WTC11 (cell line): ENCODE measurements around the gene CYP4A22. TPM values are rescaled to one million over a fixed set of nuclear protein-coding genes. Genes with fewer than 3 reads are reported as not detected.

Experiments
- ATAC-seq: fragments of 200-7000 bp; cut with Tn5 transposase; 2 replicates; pipeline ENCODE4 v1.10.0; 2021; ENCODE audit warnings: mild to moderate bottlenecking, moderate library complexity
- CTCF ChIA-PET: fragments of 300-600 bp; sonication (Branson Sonifier 250); formaldehyde crosslinking; loops from one replicate; lab custom pipeline; 2021; ENCODE audit warnings: antibody characterized with exemption; lab: Charles Lee
- POLR2A ChIA-PET: fragments of 350-600 bp; sonication (Branson Sonifier 250); formaldehyde crosslinking; loops from one replicate; lab custom pipeline; 2021; ENCODE audit warnings: antibody characterized with exemption; lab: Charles Lee
- DNase-seq: peaks from one replicate; pipeline ENCODE4 v3.0.0; 2021; ENCODE audit warnings: low spot score
- H3K27ac Mint-ChIP-seq: 2 replicates; pipeline ENCODE4 v1.8.0; 2021; ENCODE audit warnings: mixed read lengths
- H3K27me3 Mint-ChIP-seq: 2 replicates; pipeline ENCODE4 v1.8.0; 2021; ENCODE audit warnings: low read depth, mild to moderate bottlenecking, moderate library complexity, mixed read lengths
- H3K36me3 Mint-ChIP-seq: 2 replicates; pipeline ENCODE4 v1.8.0; 2021; ENCODE audit warnings: mixed read lengths
- H3K4me1 Mint-ChIP-seq: 2 replicates; pipeline ENCODE4 v1.8.0; 2022; ENCODE audit warnings: mixed read lengths
- H3K4me3 Mint-ChIP-seq: 2 replicates; pipeline ENCODE4 v1.8.0; 2021; ENCODE audit warnings: mild to moderate bottlenecking, moderate library complexity, mixed read lengths
- H3K9me3 Mint-ChIP-seq: 2 replicates; pipeline ENCODE4 v1.8.0; 2021; ENCODE audit warnings: mixed read lengths
- CBFB ChIP-seq: sonication (generic); formaldehyde crosslinking; IDR thresholded peaks from 2 replicates; pipeline ENCODE4 v1.8.1; 2022; ENCODE audit warnings: mild to moderate bottlenecking, low read depth, missing genetic modification reagents
- ELF4 ChIP-seq: sonication (generic); formaldehyde crosslinking; IDR thresholded peaks from 2 replicates; pipeline ENCODE4 v1.8.1; 2022; ENCODE audit warnings: low read depth, mild to moderate bottlenecking, moderate library complexity, missing genetic modification reagents
- EMX1 ChIP-seq: fragments of 250-450 bp; sonication (Bioruptor Pico); IDR thresholded peaks from 2 replicates; pipeline ENCODE4 v1.8.0; 2021; ENCODE audit warnings: mild to moderate bottlenecking
- ETV6 ChIP-seq: sonication (generic); formaldehyde crosslinking; IDR thresholded peaks from 2 replicates; pipeline ENCODE4 v1.8.1; 2022; ENCODE audit warnings: mild to moderate bottlenecking, missing genetic modification reagents
- FOXJ3 ChIP-seq: sonication (generic); formaldehyde crosslinking; IDR thresholded peaks from 2 replicates; pipeline ENCODE4 v1.9.0; 2021; ENCODE audit warnings: missing genetic modification reagents, mild to moderate bottlenecking, borderline replicate concordance
- GTF2I ChIP-seq: fragments of 250-450 bp; sonication (Bioruptor Pico); conservative IDR thresholded peaks from 2 replicates; pipeline ENCODE4 v1.4.0; 2021; ENCODE audit warnings: mild to moderate bottlenecking
- KAT7 ChIP-seq: sonication (generic); formaldehyde crosslinking; IDR thresholded peaks from 2 replicates; pipeline ENCODE4 v1.8.1; 2023; ENCODE audit warnings: missing genetic modification reagents, mild to moderate bottlenecking, borderline replicate concordance
- NR1H2 ChIP-seq: sonication (generic); formaldehyde crosslinking; IDR thresholded peaks from 2 replicates; pipeline ENCODE4 v1.9.0; 2021; ENCODE audit warnings: mild to moderate bottlenecking, moderate library complexity, missing genetic modification reagents
- NR3C1 ChIP-seq: sonication (generic); formaldehyde crosslinking; conservative IDR thresholded peaks from 2 replicates; pipeline ENCODE4 v1.8.1; 2023; ENCODE audit warnings: low read depth, mild to moderate bottlenecking, missing genetic modification reagents
- PRRX2 ChIP-seq: fragments of 250-450 bp; sonication (Bioruptor Pico); IDR thresholded peaks from 2 replicates; pipeline ENCODE4 v1.8.0; 2021; ENCODE audit warnings: mild to moderate bottlenecking
- RELA ChIP-seq: sonication (generic); formaldehyde crosslinking; IDR thresholded peaks from 2 replicates; pipeline ENCODE4 v1.8.1; 2022; ENCODE audit warnings: missing genetic modification reagents, mild to moderate bottlenecking, borderline replicate concordance
- TEAD1 ChIP-seq: sonication (generic); formaldehyde crosslinking; IDR thresholded peaks from 2 replicates; pipeline ENCODE4 v1.8.0; 2022; ENCODE audit warnings: mild to moderate bottlenecking, missing genetic modification reagents
- TEAD4 ChIP-seq: sonication (generic); formaldehyde crosslinking; IDR thresholded peaks from 2 replicates; pipeline ENCODE4 v1.8.0; 2022; ENCODE audit warnings: mild to moderate bottlenecking, missing genetic modification reagents
- TP53 ChIP-seq: sonication (generic); formaldehyde crosslinking; IDR thresholded peaks from 2 replicates; pipeline ENCODE4 v1.8.1; 2023; ENCODE audit warnings: mild to moderate bottlenecking, missing genetic modification reagents
- ZNF396 ChIP-seq: fragments of 250-450 bp; sonication (Bioruptor Pico); IDR thresholded peaks from 2 replicates; pipeline ENCODE4 v1.8.0; 2021; ENCODE audit warnings: mild to moderate bottlenecking, moderate library complexity, borderline replicate concordance
- ZNF671 ChIP-seq: fragments of 250-450 bp; sonication (Bioruptor Pico); IDR thresholded peaks from 2 replicates; pipeline ENCODE4 v1.8.0; 2021; ENCODE audit warnings: mild to moderate bottlenecking
- total RNA-seq: library from RNA; stranded (reverse); gene quantifications from 3 replicates; pipeline ENCODE4 v1.2.3, GENCODE V29; 2021
- TF ChIP-seq, protein P1 (sequence below): sonication (generic); formaldehyde crosslinking; IDR thresholded peaks from 2 replicates; pipeline ENCODE4 v1.8.1; 2023; ENCODE audit warnings: mild to moderate bottlenecking, missing genetic modification reagents
- TF ChIP-seq, protein P2 (sequence below): fragments of 250-450 bp; sonication (Bioruptor Pico); IDR thresholded peaks from 2 replicates; pipeline ENCODE4 v2.1.2; 2022; ENCODE audit warnings: mild to moderate bottlenecking, moderate library complexity
- TF ChIP-seq, protein P3 (sequence below): fragments of 250-450 bp; sonication (Bioruptor Pico); IDR thresholded peaks from 2 replicates; pipeline ENCODE4 v1.8.0; 2021; ENCODE audit warnings: mild to moderate bottlenecking
- TF ChIP-seq, protein P4 (sequence below): sonication (generic); formaldehyde crosslinking; IDR thresholded peaks from 2 replicates; pipeline ENCODE4 v1.8.1; 2023; ENCODE audit warnings: mild to moderate bottlenecking, moderate library complexity, missing genetic modification reagents
- TF ChIP-seq, protein P5 (sequence below): sonication (generic); formaldehyde crosslinking; IDR thresholded peaks from 2 replicates; pipeline ENCODE4 v1.8.1; 2022; ENCODE audit warnings: low read depth, missing genetic modification reagents, borderline replicate concordance

The CYP4A22 gene
- total RNA-seq, 1 experiment from 2014 or later, result not detected

DNA sequence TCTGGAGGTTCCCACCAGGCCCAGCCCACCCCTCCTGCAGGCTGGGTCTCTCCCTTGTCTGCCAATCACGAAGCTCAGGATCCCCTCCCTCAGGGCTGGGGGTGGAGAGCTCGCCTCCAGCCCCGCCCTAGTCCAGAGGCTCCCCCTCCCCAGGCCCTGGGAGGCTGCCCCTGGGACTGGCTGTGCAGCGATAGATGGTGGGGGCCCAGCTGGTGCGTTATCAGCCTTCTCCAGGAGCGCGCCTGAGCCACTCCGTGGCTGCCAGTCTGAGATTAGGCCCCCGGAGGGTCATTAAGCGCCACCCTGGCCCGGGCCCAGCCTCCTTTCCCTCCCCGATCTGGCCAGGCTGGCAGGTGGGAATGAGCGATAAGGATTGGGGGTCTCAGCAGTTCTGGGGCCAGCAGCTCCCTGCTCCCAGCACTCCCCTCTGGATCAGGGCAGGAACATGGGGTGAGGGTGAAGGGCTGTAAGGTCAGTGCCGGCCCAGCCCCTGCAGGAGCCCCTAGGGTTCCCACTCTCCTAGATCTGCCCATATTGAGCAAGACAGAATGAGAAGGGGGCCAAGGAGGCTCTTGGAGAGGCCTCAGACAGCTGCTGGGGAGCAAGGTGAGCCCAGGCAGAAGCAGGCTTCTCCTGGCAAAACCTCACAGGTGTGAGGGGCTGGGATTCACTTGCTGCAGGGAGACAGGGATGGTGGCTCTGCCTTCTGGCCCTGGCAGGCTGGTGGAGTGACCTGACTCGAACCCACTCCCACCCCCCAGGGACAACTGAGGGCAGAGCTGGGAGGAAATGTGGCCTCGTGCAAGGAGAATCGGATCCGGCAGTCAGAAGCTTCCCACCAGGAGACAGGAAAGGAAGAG, 44.1 kb downstream of the CYP4A22 start:
- CTCF ChIA-PET, result interaction anchor here (1.0 to 4.8 kb wide), 3 partner anchors 9 to 251 kb away, joined by 3 to 152 read pairs (median 3); partner anchors contain the start of gene PDZK1IP1
- Mint-ChIP-seq H3K27me3 (peaks cover 45% of the 10 kb centered on the region), H3K4me1 (peaks cover 19% of the 10 kb centered on the region), H3K27ac (no peak overlapping the region), H3K9me3 (no peaks in the 10 kb centered on the region), H3K4me3 (peak overlapping the region; percentile 15; the same call in 1 of the 2 replicates), H3K36me3 (no peaks in the 10 kb centered on the region)
- POLR2A ChIA-PET, result interaction anchor here (0.6 to 1.0 kb wide), 2 partner anchors 133 to 286 kb away, joined by 3 read pairs; partner anchors contain the start of gene STIL
- TF ChIP-seq TEAD1 (CRISPR knock-in tag), result no peak
- peak; percentile 60 for ATAC-seq
- DNase-seq, result no peak

DNA sequence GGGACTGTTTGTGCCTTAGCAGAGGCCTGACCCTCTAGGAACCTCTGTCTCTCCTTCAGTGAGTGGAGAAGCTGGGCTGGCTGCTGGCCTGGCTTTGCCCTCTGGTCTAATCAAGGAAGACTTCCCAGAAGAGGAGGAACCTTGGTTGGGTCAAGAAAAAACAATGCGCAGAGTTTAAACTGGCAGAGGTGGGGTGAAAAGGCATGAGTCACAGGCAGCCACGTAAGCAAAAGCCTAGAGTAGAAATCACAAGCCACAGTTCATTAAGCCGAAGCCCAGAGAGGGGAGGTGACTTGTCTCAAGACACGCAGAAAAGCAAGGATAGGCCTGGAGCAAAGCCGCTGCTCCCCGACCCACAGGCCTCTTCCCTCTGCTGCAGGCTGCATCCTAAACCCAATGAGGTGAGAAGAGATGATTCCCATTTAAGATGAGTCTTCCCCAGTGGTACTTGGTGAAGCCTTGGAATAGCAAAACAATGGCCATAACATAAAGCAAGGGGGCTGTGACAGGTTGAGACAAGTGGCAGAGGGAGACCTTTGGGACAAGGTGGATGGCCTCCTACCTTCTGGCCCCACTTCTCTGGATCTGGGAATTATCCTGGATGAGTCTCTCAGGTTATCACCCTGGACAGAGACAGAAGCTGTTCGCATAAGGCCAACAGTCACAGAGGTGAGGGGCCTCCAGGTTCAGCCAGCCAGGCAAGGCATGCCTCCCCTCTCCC, 44.9 kb downstream of the CYP4A22 start:
- Mint-ChIP-seq H3K9me3 (no peaks in the 10 kb centered on the region), H3K4me1 (peaks cover 19% of the 10 kb centered on the region), H3K36me3 (no peaks in the 10 kb centered on the region), H3K27ac (no peak overlapping the region), H3K4me3 (no peak overlapping the region), H3K27me3 (peaks cover 46% of the 10 kb centered on the region)
- no peak for ATAC-seq
- no peak for DNase-seq
- ChIA-PET POLR2A (interaction anchor here (0.6 kb wide), 1 partner anchor 285 kb away, joined by 3 read pairs; no protein-coding TSS in a partner anchor), CTCF (interaction anchor here (1.0 to 4.8 kb wide), 4 partner anchors 9 to 250 kb away, joined by 3 to 152 read pairs (median 5); partner anchors contain the start of gene PDZK1IP1)
- TF ChIP-seq, protein P1, sequence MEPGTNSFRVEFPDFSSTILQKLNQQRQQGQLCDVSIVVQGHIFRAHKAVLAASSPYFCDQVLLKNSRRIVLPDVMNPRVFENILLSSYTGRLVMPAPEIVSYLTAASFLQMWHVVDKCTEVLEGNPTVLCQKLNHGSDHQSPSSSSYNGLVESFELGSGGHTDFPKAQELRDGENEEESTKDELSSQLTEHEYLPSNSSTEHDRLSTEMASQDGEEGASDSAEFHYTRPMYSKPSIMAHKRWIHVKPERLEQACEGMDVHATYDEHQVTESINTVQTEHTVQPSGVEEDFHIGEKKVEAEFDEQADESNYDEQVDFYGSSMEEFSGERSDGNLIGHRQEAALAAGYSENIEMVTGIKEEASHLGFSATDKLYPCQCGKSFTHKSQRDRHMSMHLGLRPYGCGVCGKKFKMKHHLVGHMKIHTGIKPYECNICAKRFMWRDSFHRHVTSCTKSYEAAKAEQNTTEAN (CRISPR knock-in tag), result no peak
- TF ChIP-seq PRRX2 (no peak), TP53 (CRISPR knock-in tag) (no peak), CBFB (CRISPR knock-in tag) (no peak), NR3C1 (CRISPR knock-in tag) (no peak), GTF2I (no peak), NR1H2 (CRISPR knock-in tag) (no peak), KAT7 (CRISPR knock-in tag) (no peak), ZNF671 (CRISPR knock-in tag) (no peak), FOXJ3 (CRISPR knock-in tag) (no peak), TEAD1 (CRISPR knock-in tag) (no peak)
- TF ChIP-seq, protein P2, sequence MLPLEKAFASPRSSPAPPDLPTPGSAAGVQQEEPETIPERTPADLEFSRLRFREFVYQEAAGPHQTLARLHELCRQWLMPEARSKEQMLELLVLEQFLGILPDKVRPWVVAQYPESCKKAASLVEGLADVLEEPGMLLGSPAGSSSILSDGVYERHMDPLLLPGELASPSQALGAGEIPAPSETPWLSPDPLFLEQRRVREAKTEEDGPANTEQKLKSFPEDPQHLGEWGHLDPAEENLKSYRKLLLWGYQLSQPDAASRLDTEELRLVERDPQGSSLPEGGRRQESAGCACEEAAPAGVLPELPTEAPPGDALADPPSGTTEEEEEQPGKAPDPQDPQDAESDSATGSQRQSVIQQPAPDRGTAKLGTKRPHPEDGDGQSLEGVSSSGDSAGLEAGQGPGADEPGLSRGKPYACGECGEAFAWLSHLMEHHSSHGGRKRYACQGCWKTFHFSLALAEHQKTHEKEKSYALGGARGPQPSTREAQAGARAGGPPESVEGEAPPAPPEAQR (CRISPR knock-in tag), result no peak
- TF ChIP-seq, protein P3, sequence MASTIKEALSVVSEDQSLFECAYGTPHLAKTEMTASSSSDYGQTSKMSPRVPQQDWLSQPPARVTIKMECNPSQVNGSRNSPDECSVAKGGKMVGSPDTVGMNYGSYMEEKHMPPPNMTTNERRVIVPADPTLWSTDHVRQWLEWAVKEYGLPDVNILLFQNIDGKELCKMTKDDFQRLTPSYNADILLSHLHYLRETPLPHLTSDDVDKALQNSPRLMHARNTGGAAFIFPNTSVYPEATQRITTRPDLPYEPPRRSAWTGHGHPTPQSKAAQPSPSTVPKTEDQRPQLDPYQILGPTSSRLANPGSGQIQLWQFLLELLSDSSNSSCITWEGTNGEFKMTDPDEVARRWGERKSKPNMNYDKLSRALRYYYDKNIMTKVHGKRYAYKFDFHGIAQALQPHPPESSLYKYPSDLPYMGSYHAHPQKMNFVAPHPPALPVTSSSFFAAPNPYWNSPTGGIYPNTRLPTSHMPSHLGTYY, result no peak

DNA sequence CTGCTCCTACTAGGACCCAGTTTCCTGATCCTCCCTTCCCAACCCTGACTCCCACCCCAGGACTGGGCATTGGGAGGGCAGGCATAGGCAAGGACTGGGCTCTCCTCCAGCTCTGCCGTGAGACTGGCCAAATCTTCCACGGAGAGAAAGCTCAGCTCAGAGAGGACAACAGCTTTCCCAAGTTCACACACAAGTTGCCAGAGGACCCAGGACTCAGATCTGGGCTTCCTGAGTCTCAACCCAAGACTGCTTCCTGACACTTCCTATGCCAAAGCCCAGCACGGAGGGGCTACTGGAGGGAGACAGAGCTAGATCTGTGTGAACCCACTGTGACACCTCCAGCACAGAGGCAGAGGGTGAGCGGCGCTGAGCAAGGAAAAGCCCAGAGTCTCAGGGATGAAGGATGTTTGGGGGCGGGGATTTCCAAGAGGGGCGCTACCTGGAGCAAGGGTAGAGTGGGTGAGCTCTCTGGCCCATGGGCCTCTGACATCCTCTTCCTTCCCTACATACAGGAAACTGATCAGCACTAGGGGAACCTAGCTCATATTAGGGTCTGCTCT, 45.5 kb downstream of the CYP4A22 start:
- ChIA-PET POLR2A (no interaction called here), CTCF (interaction anchor here (1.0 to 2.2 kb wide), 4 partner anchors 10 to 249 kb away, joined by 3 to 9 read pairs (median 6); no protein-coding TSS in a partner anchor)
- H3K36me3 Mint-ChIP-seq, result no peaks in the 10 kb centered on the region
- H3K4me1 Mint-ChIP-seq, result peaks cover 19% of the 10 kb centered on the region
- no peaks in the 10 kb centered on the region for H3K9me3 Mint-ChIP-seq
- TF ChIP-seq ELF4 (CRISPR knock-in tag), result no peak
- TF ChIP-seq RELA (CRISPR knock-in tag), result no peak
- TF ChIP-seq EMX1 (CRISPR knock-in tag), result no peak
- TF ChIP-seq, protein P4, sequence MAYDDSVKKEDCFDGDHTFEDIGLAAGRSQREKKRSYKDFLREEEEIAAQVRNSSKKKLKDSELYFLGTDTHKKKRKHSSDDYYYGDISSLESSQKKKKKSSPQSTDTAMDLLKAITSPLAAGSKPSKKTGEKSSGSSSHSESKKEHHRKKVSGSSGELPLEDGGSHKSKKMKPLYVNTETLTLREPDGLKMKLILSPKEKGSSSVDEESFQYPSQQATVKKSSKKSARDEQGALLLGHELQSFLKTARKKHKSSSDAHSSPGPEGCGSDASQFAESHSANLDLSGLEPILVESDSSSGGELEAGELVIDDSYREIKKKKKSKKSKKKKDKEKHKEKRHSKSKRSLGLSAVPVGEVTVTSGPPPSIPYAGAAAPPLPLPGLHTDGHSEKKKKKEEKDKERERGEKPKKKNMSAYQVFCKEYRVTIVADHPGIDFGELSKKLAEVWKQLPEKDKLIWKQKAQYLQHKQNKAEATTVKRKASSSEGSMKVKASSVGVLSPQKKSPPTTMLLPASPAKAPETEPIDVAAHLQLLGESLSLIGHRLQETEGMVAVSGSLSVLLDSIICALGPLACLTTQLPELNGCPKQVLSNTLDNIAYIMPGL (CRISPR knock-in tag), result no peak
- TF ChIP-seq ZNF396 (CRISPR knock-in tag), result no peak
- no peak for TF ChIP-seq TEAD4
- TF ChIP-seq KAT7 (CRISPR knock-in tag), result no peak
- TF ChIP-seq, protein P5, sequence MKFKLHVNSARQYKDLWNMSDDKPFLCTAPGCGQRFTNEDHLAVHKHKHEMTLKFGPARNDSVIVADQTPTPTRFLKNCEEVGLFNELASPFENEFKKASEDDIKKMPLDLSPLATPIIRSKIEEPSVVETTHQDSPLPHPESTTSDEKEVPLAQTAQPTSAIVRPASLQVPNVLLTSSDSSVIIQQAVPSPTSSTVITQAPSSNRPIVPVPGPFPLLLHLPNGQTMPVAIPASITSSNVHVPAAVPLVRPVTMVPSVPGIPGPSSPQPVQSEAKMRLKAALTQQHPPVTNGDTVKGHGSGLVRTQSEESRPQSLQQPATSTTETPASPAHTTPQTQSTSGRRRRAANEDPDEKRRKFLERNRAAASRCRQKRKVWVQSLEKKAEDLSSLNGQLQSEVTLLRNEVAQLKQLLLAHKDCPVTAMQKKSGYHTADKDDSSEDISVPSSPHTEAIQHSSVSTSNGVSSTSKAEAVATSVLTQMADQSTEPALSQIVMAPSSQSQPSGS (CRISPR knock-in tag), result no peak
- TF ChIP-seq ETV6 (CRISPR knock-in tag), result no peak
- DNase-seq (no peak), ATAC-seq (no peak)
- peaks cover 46% of the 10 kb centered on the region for H3K27me3 Mint-ChIP-seq
- H3K27ac Mint-ChIP-seq, result no peak overlapping the region
- H3K4me3 Mint-ChIP-seq, result no peak overlapping the region
